ENCODE results near the gene ACVR1.
"Not testable (repeated sequence)": the region's sequence is repeated elsewhere in the genome, so short reads cannot be mapped to it uniquely, and the experiment has no call there.

ACVR1 gene

DNA sequence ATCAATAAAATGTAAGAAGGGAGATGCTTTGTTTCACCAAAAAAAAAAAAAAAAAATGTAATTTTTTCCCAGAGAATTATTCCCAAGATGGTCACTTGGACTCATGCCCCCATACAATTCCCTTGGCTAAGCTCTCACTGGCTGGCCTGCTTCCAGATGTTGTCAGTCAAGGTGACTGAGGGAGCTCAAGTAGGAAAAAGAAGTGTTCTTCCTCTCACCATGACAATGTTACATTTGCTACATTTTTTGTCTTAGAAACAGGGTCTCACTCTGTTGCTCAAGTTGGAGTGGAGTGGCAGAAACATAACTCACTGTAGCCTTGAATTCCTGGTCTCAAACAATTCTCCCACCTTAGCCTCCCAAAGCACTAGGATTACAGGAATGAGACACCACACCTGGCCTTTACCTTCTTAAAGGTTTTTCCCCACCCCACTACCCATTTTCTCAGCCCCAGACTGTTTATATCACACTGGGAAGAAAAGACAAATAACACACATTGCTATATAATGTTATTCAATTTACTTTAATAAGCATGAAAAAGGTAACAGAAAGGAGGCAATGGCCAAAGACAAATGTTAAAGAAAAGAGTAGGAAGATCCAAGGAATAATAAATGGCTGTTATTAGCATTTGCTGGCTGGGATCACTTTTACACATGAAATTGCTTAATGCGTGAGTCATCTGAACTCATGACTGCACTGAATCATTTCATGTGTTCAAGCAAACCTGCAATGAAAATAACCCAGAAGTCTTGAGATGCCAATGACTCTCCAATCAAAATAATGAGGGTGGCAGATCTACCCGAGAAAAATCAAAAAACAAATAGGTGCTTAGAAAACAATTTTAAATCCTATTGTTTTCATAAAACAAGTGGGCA is 45.2 kb downstream of the ACVR1 start:
- DNase-seq (ENCODE audit: low read depth in 2 of 2), result no peak

DNA sequence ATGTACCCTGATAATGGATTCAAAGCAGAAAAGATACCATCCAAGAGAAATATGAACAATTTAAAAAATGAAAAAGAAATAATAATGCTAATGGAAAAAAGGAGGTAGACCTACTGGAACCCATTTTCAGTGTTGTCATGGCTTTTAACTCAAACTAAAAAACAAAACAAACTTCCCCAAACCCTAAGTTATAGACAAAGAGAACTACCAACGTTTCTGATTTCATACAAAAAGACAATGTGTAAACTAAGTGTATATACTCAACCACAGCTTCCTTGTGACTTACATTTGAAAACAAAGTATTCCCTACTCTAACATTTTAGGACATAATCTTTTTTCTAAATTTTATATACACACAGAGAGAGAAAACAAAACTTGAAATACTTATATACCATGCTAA is 45.9 kb downstream of the ACVR1 start:
- no peak for DNase-seq (ENCODE audit: low read depth in 2 of 2)

DNA sequence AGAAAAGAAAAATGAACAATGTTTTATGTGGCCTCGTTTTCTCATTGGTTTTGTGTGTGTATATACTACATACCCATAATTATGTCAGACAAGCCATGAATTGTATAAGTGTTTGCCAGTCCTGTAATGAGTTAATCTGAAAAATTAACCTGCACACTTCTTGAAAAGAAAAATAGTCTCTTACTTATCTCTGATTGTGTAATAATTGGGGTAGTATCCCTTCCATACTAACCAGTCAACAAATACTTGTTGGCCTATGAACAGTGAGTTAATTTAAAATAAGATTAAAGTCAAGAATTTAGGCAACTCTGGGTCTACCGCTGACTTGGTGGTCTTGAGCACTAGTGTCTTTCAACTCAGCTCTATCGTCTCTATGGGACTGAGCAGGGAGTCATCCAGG is 48.8 kb downstream of the ACVR1 start:
- DNase-seq (ENCODE audit: low read depth in 2 of 2), result no peak

DNA sequence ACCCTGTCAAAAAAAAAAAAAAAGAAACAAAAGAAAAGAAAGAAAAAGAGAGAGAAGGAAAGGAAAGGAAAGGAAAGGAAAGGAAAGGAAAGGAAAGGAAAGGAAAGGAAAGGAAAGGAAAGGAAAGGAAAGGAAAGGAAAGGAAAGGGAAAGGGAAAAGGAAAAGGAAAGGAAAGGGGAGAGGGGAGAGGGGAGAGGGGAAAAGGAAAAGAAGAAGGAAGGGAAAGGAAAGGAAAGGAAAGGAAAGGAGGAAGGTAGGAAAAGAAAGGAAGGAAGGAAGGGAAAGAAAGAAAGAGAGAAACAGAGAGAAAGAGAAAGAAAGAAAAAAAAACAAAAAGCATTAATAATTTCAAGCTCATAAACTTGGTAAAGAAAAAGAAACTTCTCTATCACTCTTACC is 49.5 kb downstream of the ACVR1 start:
- DNase-seq (ENCODE audit: low read depth in 2 of 2), result not testable (repeated sequence)

DNA sequence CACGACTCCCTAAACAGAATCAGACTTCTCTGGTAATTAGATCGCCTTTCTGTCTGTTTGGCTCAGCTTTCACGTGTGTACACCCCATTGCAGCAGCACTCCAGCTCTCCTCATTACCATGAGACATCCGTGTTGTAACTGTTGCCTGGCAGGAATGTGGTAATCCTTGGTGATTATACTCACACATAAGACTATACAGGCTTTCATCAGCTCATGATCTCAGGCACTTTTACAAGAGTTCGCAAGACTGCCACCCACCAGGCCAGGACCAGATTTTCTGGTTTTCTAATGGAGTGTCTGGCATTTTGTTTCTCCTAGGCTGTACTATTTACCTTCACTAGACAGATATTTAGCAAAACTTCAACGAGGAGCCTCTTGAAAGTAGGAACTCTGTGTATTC is 50.2 kb downstream of the ACVR1 start:
- DNase-seq (ENCODE audit: low read depth in 2 of 2), result no peak

DNA sequence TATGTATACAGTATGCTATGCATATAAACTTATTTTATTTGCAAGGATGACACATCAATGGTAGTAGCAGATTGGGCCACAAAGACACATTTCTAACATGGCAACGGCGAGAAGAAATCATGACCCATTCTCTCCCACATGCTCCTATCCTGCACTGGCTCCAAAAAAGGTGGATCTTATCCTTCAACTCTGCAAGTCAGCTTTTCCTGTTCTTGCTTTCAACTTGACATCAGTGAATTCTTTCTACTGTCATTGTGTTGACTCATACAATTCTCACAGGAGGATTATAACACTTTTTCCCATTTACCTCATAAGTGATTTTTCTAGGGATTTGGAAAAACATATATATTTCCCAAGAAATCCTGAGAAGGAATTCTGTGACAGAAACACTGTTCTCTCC is 53.1 kb downstream of the ACVR1 start:
- DNase-seq (ENCODE audit: low read depth in 2 of 2), result no peak

DNA sequence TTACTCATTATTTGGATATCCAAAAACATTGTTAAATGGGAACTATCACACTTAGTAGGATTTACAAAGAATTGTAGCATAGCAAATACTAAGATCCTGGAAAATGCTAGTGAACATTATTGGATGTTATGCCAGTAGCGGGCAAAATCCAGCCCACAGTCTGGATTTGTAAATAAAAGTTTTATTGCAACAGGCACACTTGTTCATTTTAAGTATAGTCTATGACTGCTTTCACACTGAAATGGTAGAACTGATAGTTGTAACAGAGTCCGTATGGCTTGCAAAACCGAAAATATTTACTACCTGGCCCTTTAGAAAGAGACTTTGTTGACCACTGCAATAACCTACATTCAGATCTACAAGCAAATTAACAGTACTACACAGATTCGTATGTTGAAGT is 53.6 kb downstream of the ACVR1 start:
- DNase-seq (ENCODE audit: low read depth in 2 of 2), result no peak

DNA sequence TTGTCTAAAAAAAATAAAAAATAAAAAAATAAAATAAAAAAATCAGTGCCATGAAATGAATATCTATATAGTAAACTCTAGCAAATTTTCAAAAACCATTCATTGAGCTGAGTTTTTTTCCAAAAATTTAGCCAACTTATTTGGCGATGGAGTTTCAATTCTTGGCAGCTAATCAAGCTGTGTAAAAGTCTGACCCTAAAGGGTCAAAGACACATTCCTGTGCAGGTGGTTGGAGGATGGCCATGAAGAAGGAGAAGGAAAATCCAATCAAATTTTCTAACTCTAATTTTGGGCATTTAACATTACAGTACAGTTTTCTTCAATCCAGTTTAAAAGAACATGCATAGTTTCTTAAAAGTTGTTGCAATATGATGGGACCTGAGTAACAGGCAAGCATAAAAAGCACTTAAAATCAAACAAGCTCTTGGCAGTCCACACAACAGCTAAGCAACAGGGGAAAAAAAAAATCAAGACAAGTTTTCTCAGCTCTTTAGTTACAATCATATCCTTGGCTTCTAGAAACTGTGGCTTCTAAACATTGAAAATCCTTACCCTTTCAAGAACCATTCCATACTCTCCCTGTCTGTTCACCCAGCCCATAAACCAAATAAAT is 54.5 kb downstream of the ACVR1 start:
- DNase-seq (ENCODE audit: low read depth in 2 of 2), result no peak

DNA sequence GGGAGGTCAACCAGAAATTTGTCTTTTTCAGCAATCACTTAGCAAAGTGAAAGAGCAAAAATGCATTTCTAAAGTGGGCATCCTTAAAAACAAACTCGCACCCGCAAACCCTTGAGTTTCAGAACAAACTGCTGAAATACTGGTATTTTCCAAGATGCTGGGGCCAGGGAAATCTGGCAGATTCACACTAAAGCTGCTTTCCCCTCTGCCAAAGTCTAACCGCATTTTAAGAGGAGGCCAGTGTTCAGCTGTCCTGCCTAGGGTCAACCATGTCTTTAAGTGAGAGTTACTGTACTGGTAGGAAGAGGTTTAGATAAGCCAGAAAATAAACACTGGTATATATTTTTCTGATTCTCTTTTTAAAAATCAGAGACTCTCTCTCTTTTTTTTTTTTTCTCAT is 55.9 kb downstream of the ACVR1 start:
- DNase-seq (ENCODE audit: low read depth in 2 of 2), result no peak

DNA sequence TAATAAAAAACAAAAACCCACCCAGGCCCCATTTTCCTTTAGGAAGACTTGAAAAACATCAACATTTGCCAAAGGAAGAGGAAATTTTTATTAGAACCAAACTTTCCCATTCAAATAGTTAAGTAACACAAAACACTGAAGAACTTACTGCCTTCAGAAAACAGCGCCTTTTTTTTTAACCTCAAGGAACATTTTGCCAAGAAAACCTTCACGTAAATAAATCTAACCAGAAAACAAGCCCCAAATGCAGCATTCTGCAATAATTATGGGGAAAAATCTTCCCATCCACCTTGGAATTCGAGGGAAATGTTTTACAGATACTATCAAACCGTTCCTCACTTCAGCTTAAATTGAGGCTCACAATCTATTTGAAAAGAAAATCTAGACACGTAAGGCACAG is 56.4 kb downstream of the ACVR1 start:
- no peak for DNase-seq (ENCODE audit: low read depth in 2 of 2)

DNA sequence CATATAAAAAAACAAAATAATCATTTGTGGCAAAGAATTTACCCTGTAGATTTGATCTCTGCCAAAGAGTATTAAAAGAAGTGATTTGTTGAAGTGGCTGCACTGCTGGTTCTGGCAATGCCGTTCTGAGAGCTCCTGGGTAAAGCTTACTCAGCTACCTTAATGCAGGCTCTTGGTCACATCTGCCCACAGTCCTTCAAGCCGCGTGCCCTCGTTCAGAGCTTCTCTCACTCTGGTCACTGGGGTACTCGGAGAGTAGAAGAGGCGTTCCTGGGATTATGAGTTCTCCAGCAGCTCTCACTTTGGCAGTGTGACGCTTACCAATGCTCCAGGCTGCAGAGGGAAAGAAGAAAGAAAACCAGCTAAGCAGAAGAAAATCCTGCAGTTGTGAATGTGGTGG is 57.9 kb downstream of the ACVR1 start:
- no peak for DNase-seq (ENCODE audit: low read depth in 2 of 2)

DNA sequence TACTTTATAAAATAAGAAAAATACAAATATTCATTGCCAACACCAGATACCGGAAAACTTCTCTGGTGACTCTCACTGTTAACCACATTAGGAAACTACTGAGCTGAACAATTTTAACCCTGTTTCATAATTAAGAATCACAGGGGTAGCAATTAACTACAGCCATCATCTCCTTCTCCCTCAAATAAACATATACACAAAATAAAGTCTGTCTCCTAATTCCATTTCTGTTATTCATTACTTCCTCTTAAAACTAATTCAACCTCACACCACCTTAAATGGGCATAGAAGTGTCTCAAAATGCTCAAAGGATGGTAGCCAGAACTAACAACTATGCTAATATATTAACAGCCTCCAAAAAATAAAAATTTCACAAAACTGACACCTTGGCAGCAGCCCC is 60.7 kb downstream of the ACVR1 start:
- DNase-seq (ENCODE audit: low read depth in 2 of 2), result no peak

DNA sequence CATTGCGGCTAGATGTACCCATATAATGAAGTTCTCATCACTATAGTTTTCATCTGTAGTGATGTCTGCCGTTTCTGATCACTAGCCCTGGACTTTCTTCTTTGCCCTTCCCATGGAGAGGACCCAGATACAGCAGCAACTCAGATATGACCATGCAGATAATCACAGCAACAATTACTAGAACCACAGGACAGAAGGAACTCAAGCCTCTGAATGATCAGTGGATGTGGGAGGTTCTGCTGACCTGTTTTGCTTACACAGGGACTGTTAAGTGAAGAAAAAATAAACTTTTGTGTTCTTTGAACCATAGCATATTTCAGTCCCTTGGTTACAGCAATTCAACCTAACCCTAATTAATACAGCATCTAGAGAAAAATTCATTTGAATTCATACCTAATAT is 62.7 kb downstream of the ACVR1 start:
- no peak for DNase-seq (ENCODE audit: low read depth in 2 of 2)

DNA sequence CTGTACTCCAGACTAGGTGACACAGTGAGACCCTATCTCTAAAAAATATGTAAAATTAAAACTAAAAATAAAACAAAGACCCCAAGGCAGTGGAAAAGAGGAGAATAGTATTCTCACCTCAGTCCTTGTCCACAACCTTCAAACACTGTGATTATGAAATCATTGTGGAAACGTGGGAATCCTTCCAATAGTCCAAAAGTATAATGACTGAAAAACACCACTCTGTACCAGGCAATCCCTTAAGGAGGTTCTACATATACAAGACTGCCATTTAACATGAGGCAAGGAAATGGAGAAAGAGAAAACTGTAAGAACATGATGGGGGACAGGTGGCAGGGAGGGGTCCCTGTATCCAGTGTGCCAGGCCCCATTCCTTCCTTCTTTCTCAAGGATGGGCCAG is 66.1 kb downstream of the ACVR1 start:
- no peak for DNase-seq (ENCODE audit: low read depth in 2 of 2)

DNA sequence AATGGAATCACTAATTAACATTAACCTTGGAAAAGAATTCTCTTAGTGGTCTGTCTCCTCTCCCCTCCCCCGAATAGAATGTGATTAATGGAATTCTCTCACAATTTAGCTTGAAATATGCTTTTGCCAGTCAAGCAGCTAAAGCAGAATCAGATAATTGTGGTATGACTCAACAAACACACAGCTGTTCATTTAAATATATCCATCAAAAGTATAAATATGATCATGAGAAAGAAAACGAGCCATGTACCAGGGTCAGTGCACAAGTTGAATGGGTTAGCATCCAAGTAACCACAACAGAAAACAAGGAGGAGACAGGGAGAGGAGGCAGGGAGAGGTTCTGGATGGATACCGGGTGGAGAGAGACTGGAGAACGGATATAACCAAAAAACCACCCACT is 66.9 kb downstream of the ACVR1 start:
- DNase-seq (ENCODE audit: low read depth in 2 of 2), result no peak

DNA sequence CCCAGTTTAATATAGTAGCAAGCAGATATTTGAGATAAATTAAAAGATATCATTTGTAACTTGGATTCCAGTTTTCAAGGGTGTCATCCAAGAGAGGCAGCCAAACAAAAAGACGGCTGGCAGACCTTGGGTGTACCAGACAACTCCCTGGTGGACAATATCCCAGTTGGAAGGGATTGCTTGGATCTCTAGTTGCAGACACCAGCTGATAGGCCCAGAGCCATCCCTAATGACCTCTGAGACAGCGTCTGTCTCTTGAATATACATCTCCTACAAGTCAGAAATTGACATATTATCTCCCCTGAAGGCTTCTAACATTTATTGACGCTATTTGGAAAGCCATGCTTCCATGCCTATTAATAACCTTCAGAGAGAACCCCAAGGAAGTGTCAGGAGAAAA is 67.7 kb downstream of the ACVR1 start:
- no peak for DNase-seq (ENCODE audit: low read depth in 2 of 2)

DNA sequence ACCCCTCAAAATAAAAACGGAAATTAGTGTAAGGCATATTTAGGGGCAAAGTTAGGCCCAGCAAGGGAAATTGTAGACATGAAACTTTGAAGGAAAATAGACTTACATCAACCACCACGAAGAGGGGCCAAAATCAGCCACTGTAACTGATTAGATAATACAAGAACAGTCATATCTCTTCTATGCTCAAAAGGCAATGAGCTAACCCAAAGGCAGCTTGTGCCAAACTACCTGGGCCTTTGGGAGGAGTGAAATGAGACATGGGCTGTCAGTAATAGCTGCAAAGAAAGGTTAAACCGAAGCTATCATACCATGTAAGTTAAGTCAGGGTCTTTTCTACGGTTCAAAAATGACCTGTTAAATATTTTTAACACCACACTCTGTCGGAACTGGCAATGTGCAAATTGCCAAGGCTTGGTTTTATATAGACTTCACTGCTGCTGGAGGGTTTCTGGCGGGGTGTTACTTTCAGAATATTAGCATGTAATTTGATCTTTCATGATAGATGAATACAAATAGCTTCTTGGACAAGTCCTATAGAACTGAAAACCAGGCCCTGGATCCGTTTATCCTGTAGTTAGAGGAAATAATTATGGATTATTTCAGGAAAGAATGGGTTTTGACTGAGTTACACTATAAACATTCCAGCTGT is 69.6 kb downstream of the ACVR1 start:
- DNase-seq (ENCODE audit: low read depth in 2 of 2), result no peak

DNA sequence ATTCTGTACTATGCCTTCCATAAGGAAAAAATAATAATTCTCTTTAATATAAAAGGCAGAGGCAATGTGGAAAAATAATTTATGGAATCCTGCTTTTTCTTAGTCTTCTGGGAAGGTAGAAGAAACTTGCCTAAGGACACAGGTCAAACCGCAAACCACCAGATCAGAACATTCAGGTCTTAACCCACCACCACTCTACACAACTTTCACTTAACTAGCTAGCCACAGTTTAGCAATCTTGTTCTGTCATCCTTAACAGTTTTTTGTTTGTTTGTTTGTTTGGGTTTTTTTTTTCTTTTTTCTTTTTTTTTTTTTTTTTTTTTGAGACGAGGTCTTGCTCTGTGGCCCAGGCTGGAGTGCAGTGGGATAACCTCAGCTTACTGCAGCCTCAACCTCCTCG is 70.6 kb downstream of the ACVR1 start:
- DNase-seq (ENCODE audit: low read depth in 2 of 2), result no peak

DNA sequence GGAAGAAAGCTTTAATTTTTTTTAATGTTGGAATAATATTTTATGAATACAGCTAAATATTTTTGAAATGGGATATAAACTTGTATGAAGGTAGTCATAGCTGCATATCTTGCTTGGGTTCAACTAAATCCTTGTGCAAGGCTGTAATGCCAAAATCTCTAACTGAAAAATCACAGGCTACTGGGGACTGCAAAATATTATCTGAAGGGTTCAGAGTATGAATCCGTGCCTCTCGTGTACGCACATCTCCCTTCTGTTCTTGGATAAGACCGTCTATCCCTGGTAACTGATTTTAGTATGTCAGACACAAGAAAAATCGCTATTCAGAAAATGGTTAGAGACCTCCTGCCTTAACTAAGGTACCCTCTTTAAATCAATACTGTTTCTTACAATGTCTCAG is 71.8 kb downstream of the ACVR1 start:
- no peak for DNase-seq (ENCODE audit: low read depth in 2 of 2)

DNA sequence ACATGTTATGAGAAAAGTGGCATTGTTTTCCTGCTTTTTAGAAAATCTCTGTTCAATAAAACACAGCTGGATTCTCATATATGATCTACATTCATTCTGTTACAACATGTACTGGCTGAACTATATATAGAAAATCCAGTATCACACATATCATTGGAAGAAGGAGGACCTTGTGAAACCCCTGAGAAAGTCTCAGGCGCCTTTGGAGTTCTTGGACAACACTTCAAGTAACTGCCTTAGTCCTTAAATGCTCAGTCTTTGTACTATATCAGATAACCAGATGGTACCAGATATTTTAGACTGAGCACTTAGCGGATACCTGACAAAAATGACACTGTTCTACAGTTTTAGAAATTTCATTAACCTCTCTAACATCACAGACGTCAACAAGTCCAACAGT is 72.2 kb downstream of the ACVR1 start:
- no peak for DNase-seq (ENCODE audit: low read depth in 2 of 2)

DNA sequence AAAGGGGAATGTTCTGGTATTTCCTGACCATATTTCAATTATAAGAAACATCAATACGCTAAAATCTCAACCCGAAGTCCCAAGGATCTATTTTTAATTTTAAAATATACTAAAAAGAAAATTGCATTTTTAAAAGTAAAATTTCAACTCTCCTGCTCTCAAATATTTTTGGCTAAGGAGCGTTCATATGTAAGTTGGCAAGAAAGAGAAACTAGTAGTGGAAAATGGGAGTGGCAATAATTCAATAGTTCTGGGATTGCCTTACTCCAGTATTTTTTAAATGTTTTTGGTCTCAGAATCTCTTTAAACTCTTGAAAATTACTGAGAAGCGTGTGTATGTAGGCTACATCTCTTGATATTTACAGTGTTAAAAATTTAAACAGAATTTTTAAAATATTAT is 72.7 kb downstream of the ACVR1 start:
- DNase-seq (ENCODE audit: low read depth in 2 of 2), result no peak

DNA sequence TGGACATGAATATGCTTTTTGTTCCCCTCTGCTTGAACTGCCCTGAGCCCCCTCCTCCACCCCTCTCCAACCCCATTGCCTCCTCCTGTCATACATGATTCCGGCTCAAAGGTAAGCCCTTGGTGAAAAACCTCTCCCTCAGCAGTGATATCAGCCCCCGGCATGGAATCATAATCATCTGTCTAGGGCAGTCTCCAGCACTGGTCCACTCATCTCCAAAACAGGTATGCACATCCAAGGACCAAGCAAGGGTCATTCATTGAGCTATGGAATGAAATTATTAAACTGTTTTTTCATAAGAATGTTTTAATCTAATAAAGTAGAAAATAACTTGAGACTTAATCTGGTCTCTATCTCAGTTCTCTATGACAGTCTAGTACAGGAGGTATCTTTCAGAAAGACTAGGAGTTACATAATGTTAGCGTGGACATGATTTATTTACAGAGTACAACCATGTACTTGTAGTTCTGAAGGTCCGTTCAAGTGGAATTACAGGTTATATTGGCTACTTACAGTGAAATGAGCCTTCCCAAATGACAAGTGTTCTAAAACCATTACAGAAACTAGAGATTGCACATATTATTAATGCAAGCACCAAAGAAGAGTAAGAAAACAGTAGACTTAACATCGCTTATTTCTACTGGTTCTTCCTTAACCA is 75.2 kb downstream of the ACVR1 start:
- no peak for DNase-seq (ENCODE audit: low read depth in 2 of 2)

All from stimulated activated CD8-positive, alpha-beta memory T cell treated with anti-CD3 and anti-CD28 coated beads, Interleukin-2, amount 100 ng/mL, for 48 hours (primary cell).